CD4-positive, alpha-beta T cell treated with Interleukin-6 for 4 hours (primary cell): ENCODE results near the gene STING1.
"Not testable (repeated sequence)": the region's sequence is repeated elsewhere in the genome, so short reads cannot be mapped to it uniquely, and the experiment has no call there.

ENCODE experiments used
- DNase-seq: peaks from one replicate; pipeline ENCODE4 v3.0.0-alpha.2; 2020; ENCODE audit warnings: mixed read lengths

Gene STING1

DNA sequence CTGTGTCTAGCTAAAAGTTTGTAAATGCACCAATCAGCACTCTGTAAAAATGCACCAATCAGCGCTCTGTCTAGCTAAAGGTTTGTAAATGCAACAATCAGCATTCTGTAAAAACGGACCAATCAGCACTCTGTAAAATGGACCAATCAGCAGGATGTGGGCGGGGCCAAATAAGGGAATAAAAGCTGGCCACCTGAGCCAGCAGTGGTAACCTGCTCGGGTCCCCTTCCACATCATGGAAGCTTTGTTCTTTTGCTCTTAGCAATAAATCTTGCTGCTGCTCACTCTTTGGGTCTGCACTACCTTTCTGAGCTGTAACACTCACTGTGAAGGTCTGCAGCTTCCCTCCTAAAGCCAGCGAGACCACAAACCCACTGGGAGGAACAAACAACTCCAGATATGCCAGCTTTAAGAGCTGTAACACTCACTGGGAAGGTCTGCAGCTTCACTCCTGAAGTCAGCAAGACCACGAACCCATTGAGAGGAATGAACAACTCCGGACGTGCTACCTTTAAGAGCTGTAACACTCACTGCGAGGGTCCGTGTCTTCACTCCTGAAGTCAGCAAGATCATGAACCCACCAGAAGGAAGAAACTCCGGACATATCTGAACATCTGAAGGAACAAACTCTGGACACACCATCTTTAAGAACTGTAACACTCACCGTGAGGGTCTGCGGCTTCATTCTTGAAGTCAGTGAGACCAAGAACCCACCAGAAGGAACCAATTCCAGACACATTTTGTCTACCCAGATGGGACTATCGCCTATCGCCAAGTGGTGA lies 20.7 kb upstream of the STING1 start:
- DNase-seq, result not testable (repeated sequence)

DNA sequence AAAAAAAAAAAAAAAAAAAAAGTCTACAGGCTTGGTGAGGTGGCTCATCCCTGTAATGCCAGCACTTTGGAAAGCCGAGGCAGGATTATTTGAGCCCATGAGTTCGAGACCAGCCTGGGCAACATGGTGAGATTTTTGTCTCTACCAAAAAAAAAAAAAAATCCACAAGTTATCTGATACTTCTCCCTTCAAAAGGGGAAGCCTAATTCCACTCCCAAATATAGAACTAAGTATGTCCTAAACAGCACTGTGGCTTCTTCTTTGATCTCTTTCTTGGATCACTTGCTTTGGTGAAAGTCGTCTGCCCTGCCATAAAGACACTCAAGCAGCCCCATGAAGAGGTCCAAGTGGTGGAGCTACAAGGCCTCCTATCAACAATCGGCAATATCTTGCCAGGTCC lies 18.8 kb upstream of the STING1 start:
- no peak for DNase-seq

GRCh38 chr5:139495638-139496435 lies 13.3 kb upstream of the STING1 start:
- DNase-seq, result no peak

GRCh38 chr5:139494832-139495231 lies 12.3 kb upstream of the STING1 start:
- DNase-seq, result no peak

DNA sequence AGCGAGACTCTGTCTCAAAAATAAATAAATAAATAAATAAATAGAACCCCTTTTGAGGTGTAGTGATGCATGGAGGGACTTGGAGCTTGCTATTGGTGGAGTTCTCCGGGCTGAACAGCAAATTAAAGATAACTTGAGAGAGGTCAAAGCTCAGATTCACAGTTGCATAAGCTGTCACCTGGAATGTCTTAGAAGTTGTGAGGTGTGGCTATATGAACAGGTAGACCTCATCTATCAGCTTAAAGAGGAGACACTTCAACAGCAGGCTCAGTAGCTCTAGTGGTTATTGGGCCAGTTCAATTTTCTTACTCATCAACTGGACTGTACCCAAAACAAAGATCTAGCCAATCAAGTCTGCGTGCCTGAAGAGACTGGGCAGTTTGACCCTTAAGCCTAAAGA lies 11.7 kb upstream of the STING1 start:
- DNase-seq, result no peak

DNA sequence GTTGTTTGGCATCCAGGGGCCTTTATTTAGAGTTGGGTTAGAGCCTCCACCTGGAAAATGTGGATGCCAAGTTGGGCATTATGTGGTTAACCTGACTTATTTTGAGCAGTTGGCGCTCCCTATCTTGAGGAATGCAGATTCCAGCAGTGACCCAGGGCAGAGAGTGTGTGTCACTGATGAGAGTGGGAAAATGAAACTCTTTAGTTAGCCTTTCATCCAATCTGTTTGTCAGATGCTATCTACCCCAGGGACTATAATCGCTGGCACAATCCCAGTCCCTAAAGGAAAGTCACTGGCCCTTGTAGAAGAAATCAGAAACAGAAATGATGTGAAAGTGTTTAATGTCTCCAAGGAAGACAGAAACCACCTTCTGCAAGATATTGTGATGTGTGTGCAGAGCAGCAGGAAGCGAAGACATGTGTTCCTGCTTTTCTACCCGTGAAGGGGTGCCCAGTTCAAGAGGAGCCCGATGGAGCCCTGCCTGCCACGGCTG lies 10.2 kb upstream of the STING1 start:
- peak; percentile 27 for DNase-seq

GRCh38 chr5:139488260-139488659 lies 5.7 kb upstream of the STING1 start:
- peak; percentile 35 for DNase-seq

GRCh38 chr5:139486201-139486600 lies 3.6 kb upstream of the STING1 start:
- no peak for DNase-seq

- DNase-seq, result not testable (repeated sequence)
Measured at GRCh38 chr5:139482890-139483208, 291 bp upstream of the STING1 start.

GRCh38 chr5:139481580-139482049 lies 943 bp downstream of the STING1 start:
- no peak for DNase-seq

DNA sequence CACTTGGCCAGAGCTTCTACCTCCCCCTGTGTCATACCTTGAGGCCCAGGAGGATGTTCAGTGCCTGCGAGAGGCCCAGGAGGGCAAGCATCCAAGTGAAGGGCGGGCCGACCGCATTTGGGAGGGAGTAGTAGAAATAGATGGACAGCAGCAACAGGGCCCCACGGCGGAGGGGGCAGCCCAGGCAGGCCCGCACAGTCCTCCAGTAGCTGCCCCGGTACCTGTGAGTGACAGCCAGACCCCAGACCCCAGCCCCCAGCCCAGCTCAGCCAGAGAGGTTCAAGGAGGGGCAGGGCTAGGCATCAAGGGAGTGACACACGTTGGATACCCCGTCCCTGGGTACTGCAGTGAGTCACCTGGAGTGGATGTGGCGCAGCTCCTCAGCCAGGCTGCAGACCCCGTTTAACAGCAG lies 1.4 kb downstream of the STING1 start:
- peak; percentile 76 for DNase-seq

DNA sequence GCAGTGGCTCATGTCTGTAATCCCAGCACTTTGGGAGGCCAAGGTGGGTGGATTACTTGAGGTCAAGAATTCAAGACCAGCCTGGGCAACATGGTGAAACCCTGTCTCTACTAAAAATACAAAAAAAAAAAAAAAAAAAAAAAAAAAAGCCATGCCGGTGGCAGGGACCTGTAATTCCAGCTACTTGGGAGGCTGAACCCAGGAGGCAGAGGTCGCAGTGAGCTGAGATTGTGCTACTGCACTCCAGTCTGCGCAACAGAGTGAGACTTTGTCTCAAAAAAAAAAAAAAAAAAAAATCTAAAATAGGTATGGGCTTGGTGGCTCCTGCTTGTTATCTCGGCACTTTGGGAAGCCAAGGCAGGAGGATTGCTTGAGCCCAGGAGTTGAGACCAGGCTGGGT lies 2.8 kb downstream of the STING1 start:
- DNase-seq, result not testable (repeated sequence)

DNA sequence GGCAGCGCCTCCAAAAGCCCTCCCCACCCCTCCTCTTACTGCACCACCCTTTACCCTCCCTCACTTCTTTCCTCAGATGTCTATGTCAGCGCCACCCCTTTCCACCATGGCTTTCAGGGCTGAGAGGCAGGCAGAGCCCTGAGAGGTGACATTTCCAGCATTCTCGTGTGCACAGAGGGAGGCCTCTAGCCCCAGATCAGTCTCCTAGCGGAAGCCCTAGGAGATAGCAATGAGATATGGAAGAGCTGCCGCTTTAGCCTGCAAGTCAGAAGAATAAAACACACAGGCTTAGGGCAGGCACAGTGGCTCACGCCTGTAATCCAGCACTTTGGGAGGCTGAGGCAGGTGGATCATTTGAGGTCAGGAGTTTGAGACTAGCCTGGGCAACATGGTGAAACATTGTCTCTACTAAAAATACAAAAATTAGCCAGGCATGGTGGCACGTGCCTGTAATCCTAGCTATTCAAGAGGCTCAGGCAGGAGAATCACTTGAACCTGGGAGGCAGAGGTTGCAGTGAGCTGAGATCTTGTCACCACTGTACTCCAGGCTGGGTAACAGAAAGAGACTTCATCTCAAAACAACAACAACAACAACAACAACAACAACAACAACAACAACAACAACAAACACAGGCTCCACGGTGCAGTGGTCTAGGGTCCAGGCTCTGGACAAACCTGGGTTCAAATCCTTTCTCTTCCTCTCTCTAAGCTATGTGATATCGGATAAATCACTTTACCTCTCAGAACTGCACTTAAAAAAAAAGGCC lies 3.7 kb downstream of the STING1 start:
- not testable (repeated sequence) for DNase-seq

DNA sequence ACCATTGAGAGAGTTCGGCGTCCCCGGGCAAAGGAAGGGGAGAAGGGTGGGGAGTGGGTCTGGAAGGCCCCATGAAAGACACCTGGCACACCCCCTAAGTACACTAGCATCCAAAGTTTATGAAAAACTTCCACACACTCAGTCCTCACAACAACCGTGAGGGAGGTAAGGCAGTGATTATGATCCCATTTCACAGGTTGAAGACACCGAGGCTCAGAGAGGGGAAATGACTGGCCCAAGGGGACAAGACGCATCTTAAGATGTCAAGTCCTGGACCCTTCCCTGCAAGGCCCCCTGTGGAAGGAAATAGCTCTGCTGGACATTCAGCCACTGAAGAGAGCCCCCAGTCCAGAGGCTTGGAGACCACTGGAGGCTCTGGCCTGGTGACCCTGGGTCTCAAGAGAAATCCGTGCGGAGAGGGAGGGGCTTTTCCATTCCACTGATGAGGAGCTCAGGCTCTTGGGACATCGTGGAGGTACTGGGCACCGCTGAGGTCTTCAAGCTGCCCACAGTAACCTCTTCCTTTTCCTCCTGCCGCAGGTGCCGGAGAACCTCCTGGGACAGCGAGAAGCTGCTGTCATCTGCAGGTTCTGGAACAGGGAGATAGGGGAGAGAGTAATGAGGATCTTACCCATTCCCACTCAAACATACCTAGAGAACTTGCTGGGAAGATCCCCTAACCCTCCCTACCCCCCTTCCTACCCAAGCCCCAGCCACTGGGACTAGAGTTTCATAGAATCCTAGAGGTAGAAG lies 6.5 kb downstream of the STING1 start:
- no peak for DNase-seq

DNA sequence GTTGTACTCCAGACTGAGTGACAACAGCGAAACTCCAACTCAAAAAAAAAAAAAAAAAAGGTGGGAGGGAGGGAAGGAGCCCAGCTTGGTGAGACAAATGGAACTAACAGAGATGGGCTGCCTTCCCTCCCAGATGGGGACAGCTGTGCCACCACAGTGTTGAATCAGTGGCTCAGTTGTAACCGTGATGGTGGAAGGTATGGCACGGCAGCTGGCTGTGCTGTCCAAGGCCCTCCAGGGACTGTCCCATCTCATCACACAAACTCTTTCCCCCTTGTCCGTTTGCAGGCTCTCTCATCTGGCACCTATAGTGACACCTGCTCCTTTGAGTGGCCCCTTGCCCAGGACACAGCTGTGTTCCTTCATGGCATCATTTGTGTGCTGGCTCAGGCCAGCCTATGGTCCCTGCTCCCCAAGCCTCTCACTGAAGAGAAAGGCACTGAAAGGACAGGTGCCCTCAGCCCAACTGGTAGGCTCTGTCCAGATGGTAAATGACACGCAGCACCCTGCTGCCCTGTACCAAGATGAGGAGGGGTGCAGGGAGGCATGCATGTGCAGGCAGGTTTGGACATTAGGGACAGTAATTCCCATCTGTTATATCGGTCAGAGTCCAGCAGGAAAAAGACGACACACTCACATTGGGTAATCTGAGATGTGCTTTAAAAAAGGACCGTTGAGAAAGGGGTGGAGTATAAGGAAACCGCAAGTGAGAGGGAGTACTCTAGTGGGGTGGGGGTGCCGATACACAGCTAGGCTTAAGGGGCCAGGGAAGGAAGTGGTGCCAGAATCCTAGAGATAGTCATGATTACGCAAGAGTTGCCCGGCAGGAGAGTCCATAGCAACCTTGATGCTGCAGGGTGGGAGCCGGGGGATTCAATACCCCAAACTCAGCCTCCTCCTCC lies 7.4 kb downstream of the STING1 start:
- peak; percentile 55 for DNase-seq

DNA sequence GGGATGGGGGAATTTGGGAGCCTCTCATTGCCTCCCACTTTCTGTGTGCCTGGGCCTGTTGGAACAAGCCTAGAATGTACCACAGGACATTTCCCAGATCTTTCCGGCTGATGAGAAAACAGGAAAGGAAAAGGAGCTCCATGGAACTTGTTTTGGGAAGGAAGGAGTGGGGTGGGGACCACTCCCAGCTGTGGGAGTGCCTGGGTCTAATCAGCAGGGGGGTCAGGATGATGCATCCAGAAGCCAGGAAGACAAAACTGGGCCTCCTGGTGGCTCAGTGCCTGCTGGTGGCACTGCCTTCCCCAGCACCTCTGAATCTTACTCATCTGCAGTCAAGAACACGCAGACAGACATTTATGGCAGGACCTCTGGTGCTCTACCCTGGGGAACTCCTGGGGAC lies 9.0 kb downstream of the STING1 start:
- DNase-seq, result no peak

DNA sequence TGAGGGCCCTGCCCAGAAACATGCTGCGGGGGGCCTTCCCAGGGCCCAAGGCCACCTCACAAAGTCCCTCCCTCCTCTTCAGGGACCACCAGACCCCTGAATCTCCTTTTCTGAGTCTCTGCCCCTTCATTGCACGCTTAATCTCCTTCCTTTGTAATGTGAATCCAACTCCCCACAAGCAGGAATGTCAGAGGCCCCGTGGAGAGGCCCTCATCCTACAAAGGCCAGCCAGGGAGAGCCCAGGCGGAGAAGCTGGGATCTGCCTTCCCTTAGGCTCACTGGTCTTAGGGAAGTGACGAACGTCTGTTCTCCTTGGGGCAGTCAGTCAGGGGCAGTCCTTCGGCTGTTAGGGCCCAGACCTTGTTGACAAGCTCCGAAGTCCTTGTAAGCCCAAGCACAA lies 9.5 kb downstream of the STING1 start:
- no peak for DNase-seq

- DNase-seq, result peak; percentile 48
Measured at GRCh38 chr5:139472386-139473030, 10.1 kb downstream of the STING1 start.

DNA sequence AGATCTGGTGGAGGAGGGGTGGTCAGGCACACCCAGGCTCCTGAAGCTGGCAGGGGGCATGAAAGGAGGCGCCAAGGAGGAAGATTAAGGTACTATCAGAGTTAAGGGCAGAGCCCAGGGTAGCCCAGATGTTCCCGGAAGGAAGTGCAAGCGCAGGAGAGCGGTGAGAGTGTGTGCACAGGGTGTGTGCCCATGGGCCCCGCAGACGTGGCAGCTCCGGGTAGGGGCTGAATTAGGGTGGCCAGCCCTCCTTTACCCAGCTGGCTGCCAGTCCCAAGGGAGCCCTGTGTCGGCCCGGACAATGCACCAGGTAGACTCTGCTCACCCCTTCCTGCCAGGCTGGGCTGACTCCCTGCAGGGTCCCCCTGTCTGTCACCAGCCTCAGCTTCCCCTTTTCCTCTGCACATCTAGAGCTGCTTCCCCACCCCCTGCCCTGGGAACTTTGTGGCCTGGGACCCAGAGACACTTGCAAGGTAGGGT lies 11.7 kb downstream of the STING1 start, which contains the start of gene SMIM33:
Gene SMIM33, plus strand, starts transcription at position 184 of the 480 bp plus-strand sequence. Its CDS starts 118 bp downstream, at position 302.
- DNase-seq, result peak; percentile 69

DNA sequence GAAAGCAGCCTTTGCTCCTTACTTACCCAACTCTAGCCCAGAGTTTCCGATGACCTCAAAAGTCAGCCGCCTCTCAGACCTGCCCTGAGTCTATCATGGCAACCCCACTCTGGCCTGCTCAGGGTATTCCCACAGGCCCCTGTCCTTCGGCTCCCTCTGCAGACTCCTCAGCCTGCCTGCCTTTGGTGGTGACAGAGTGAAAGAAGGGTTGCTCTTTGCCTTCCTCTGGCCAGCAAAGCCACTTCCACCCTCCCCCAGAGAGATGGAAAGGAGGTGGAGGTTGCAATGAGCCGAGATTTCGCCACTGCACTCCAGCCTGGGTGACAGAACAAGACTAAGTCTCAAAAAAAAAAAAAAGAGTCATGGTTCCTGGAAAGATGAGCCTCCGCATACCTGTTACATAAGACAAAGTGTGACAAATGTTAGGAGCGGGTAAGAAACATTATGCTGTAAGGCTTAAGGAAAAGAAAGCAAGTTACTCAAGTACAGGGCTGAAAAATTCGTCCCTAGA lies 14.1 kb downstream of the STING1 start:
- DNase-seq, result no peak
